Measurements from ENCODE around the gene CGRRF1.

Gene CGRRF1

GRCh38 chr14:54488646-54489317 is 20.9 kb upstream of the CGRRF1 start, which contains the start of gene GMFB:
Gene GMFB (minus strand): TSS chr14:54488980. CDS start chr14:54488927, 53 bp downstream.
- H3K79me2 ChIP-seq (ENCODE audit: insufficient read depth, low read length): peaks cover 46% of the 10 kb centered on the region

GRCh38 chr14:54489318-54489683 is 20.4 kb upstream of the CGRRF1 start:
- peak overlapping the region; percentile 88 for H3K4me3 ChIP-seq (ENCODE audit: low read length, poor library complexity, severe bottlenecking)
- TF ChIP-seq CTCF (conservative IDR thresholded peaks at IDR 0.05; ENCODE audit: low read length) (no peak), EZH2phosphoT487 (IDR thresholded peaks at IDR 0.05; ENCODE audit: borderline replicate concordance) (no peak)
- H3K36me3 ChIP-seq (ENCODE audit: insufficient read depth, low read length): no peaks in the 10 kb centered on the region
- peaks cover 43% of the 10 kb centered on the region for H3K4me1 ChIP-seq (ENCODE audit: insufficient read depth, low read length, poor library complexity, severe bottlenecking)
- peaks cover 43% of the 10 kb centered on the region for H3K79me2 ChIP-seq (ENCODE audit: insufficient read depth, low read length)
- peak overlapping the region; percentile 100 for H2AFZ ChIP-seq (ENCODE audit: low read length)
- peak overlapping the region; percentile 82 for H3K4me2 ChIP-seq (ENCODE audit: low read depth, low read length, poor library complexity, severe bottlenecking)
- H3K27me3 ChIP-seq (ENCODE audit: insufficient read depth, low read length, poor library complexity, severe bottlenecking): no peaks in the 10 kb centered on the region
- H3K9me2 ChIP-seq (replicated peaks; ENCODE audit: low read depth, low read length): no peaks in the 10 kb centered on the region
- no peaks in the 10 kb centered on the region; the same call in 1 of the 2 replicates for H3F3A ChIP-seq (ENCODE audit: low read depth)
- no peaks in the 10 kb centered on the region for H3K9me3 ChIP-seq (ENCODE audit: insufficient read depth, low read depth, low read length)
- H4K20me1 ChIP-seq (ENCODE audit: insufficient read depth, low read length, poor library complexity, severe bottlenecking): peaks cover 24% of the 10 kb centered on the region
- peak overlapping the region; percentile 90 for H3K9ac ChIP-seq (ENCODE audit: low read depth, low read length, poor library complexity, severe bottlenecking)

More at GRCh38 chr14:54488646-54489317, 20.9 kb upstream of the CGRRF1 start, which contains the start of gene GMFB:
- peak within 1 kb of the TSS; percentile 88 for H3K4me3 ChIP-seq (ENCODE audit: low read length, poor library complexity, severe bottlenecking)
- no peaks in the 10 kb centered on the region for H3K9me3 ChIP-seq (ENCODE audit: insufficient read depth, low read depth, low read length)
- peak within 1 kb of the TSS; percentile 93 for H3K4me2 ChIP-seq (ENCODE audit: low read depth, low read length, poor library complexity, severe bottlenecking)
- H3K4me1 ChIP-seq (ENCODE audit: insufficient read depth, low read length, poor library complexity, severe bottlenecking): peaks cover 47% of the 10 kb centered on the region
- peak; percentile 27 for TF ChIP-seq CTCF (conservative IDR thresholded peaks at IDR 0.05; ENCODE audit: low read length)
- no peak for TF ChIP-seq EZH2phosphoT487 (IDR thresholded peaks at IDR 0.05; ENCODE audit: borderline replicate concordance)
- no peaks in the 10 kb centered on the region for H3K9me2 ChIP-seq (replicated peaks; ENCODE audit: low read depth, low read length)
- H3F3A ChIP-seq (ENCODE audit: low read depth): no peaks in the 10 kb centered on the region; the same call in 1 of the 2 replicates
- H3K9ac ChIP-seq (ENCODE audit: low read depth, low read length, poor library complexity, severe bottlenecking): peak within 1 kb of the TSS; percentile 90
- no peaks in the 10 kb centered on the region for H3K36me3 ChIP-seq (ENCODE audit: insufficient read depth, low read length)
- H4K20me1 ChIP-seq (ENCODE audit: insufficient read depth, low read length, poor library complexity, severe bottlenecking): peaks cover 29% of the 10 kb centered on the region
- peak within 1 kb of the TSS; percentile 100 for H2AFZ ChIP-seq (ENCODE audit: low read length)
- no peaks in the 10 kb centered on the region for H3K27me3 ChIP-seq (ENCODE audit: insufficient read depth, low read length, poor library complexity, severe bottlenecking)

GRCh38 chr14:54489731-54490444 is 19.8 kb upstream of the CGRRF1 start:
- Histone ChIP-seq H3K9me3 (ENCODE audit: insufficient read depth, low read depth, low read length) (no peaks in the 10 kb centered on the region), H3K79me2 (ENCODE audit: insufficient read depth, low read length) (peaks cover 37% of the 10 kb centered on the region), H2AFZ (ENCODE audit: low read length) (peak overlapping the region; percentile 100), H3K4me3 (ENCODE audit: low read length, poor library complexity, severe bottlenecking) (peak overlapping the region; percentile 88), H4K20me1 (ENCODE audit: insufficient read depth, low read length, poor library complexity, severe bottlenecking) (peaks cover 18% of the 10 kb centered on the region), H3K9me2 (replicated peaks; ENCODE audit: low read depth, low read length) (no peaks in the 10 kb centered on the region), H3K4me2 (ENCODE audit: low read depth, low read length, poor library complexity, severe bottlenecking) (peak overlapping the region; percentile 82), H3K36me3 (ENCODE audit: insufficient read depth, low read length) (no peaks in the 10 kb centered on the region), H3F3A (ENCODE audit: low read depth) (no peaks in the 10 kb centered on the region; the same call in 1 of the 2 replicates), H3K4me1 (ENCODE audit: insufficient read depth, low read length, poor library complexity, severe bottlenecking) (peaks cover 37% of the 10 kb centered on the region), H3K27me3 (ENCODE audit: insufficient read depth, low read length, poor library complexity, severe bottlenecking) (no peaks in the 10 kb centered on the region), H3K9ac (ENCODE audit: low read depth, low read length, poor library complexity, severe bottlenecking) (peak overlapping the region; percentile 90)
- TF ChIP-seq EZH2phosphoT487 (IDR thresholded peaks at IDR 0.05; ENCODE audit: borderline replicate concordance) (no peak), CTCF (conservative IDR thresholded peaks at IDR 0.05; ENCODE audit: low read length) (no peak)

Measured in Loucy (cell line).